ENCODE measurements around the gene JAML. TPM values are rescaled to one million over a fixed set of nuclear protein-coding genes. Genes with fewer than 3 reads are reported as not detected.
A peak's percentile ranks its signal among the peaks of the same experiment; 100 is the strongest.

Gene JAML
- total RNA-seq, 2 donors from 2014 or later: 3.3 to 12.0 TPM

GRCh38 chr11:118152020-118152551 lies 72.7 kb downstream of the JAML start:
- Histone ChIP-seq H3K27me3 (peaks cover 50% of the 10 kb centered on the region), H3K36me3 (no peaks in the 10 kb centered on the region), H3K4me3 (peak overlapping the region; percentile 41), H3K9me3 (no peaks in the 10 kb centered on the region), H3K9ac (ENCODE audit: low read depth in 2 of 2, low read length in 2 of 2) (peak overlapping the region in 1 of 2 donors; percentile 55), H3K27ac (no peak overlapping the region), H3K4me1 (peaks cover 6% of the 10 kb centered on the region)
- no peak for DNase-seq
- intact Hi-C loops (cut with DNase I): no loop called here
- no peak for TF ChIP-seq CTCF (IDR thresholded peaks at IDR 0.05)

GRCh38 chr11:118151431-118151830 lies 73.4 kb downstream of the JAML start:
- peaks cover 6% of the 10 kb centered on the region for H3K4me1 ChIP-seq

GRCh38 chr11:118149493-118149892 lies 75.3 kb downstream of the JAML start:
- H3K4me1 ChIP-seq: peaks cover 6% of the 10 kb centered on the region
- H3K9ac ChIP-seq (ENCODE audit: low read depth in 2 of 2, low read length in 2 of 2): no peak overlapping the region
- no peak for TF ChIP-seq CTCF (IDR thresholded peaks at IDR 0.05)
- H3K36me3 ChIP-seq: no peaks in the 10 kb centered on the region
- no peak for DNase-seq
- H3K9me3 ChIP-seq: no peaks in the 10 kb centered on the region
- H3K27ac ChIP-seq: no peak overlapping the region
- peaks cover 42% of the 10 kb centered on the region for H3K27me3 ChIP-seq
- intact Hi-C loops (cut with DNase I): loop anchor here (5.0 to 10.0 kb wide), 2 partner anchors 143 to 205 kb away; partner anchors contain the start of gene UBE4A
- no peak overlapping the region for H3K4me3 ChIP-seq

More at GRCh38 chr11:118151431-118151830, 73.4 kb downstream of the JAML start:
- Histone ChIP-seq H3K9ac (ENCODE audit: low read depth in 2 of 2, low read length in 2 of 2) (no peak overlapping the region), H3K36me3 (no peaks in the 10 kb centered on the region), H3K4me3 (no peak overlapping the region), H3K27ac (no peak overlapping the region), H3K9me3 (no peaks in the 10 kb centered on the region), H3K27me3 (peaks cover 44% of the 10 kb centered on the region)
- intact Hi-C loops (cut with DNase I): no loop called here
- no peak for TF ChIP-seq CTCF (IDR thresholded peaks at IDR 0.05)
- no peak for DNase-seq

GRCh38 chr11:118148856-118149255 lies 76.0 kb downstream of the JAML start:
- no peak for TF ChIP-seq CTCF (IDR thresholded peaks at IDR 0.05)

GRCh38 chr11:118148240-118148639 lies 76.6 kb downstream of the JAML start:
- no peaks in the 10 kb centered on the region for H3K9me3 ChIP-seq
- no peak overlapping the region for H3K27ac ChIP-seq
- no peaks in the 10 kb centered on the region for H3K36me3 ChIP-seq
- H3K4me3 ChIP-seq: no peak overlapping the region
- intact Hi-C loops (cut with DNase I): loop anchor here (5.0 to 10.0 kb wide), 2 partner anchors 144 to 207 kb away; partner anchors contain the start of gene UBE4A
- H3K4me1 ChIP-seq: peaks cover 6% of the 10 kb centered on the region
- no peak overlapping the region for H3K9ac ChIP-seq (ENCODE audit: low read depth in 2 of 2, low read length in 2 of 2)
- H3K27me3 ChIP-seq: peaks cover 31% of the 10 kb centered on the region
- DNase-seq: no peak
- no peak for TF ChIP-seq CTCF (IDR thresholded peaks at IDR 0.05)

More at GRCh38 chr11:118148856-118149255, 76.0 kb downstream of the JAML start:
- intact Hi-C loops (cut with DNase I): loop anchor here (5.0 to 10.0 kb wide), 2 partner anchors 143 to 206 kb away; partner anchors contain the start of gene UBE4A
- DNase-seq: no peak
- H3K9ac ChIP-seq (ENCODE audit: low read depth in 2 of 2, low read length in 2 of 2): no peak overlapping the region
- no peaks in the 10 kb centered on the region for H3K9me3 ChIP-seq
- peaks cover 37% of the 10 kb centered on the region for H3K27me3 ChIP-seq
- H3K27ac ChIP-seq: no peak overlapping the region
- peaks cover 6% of the 10 kb centered on the region for H3K4me1 ChIP-seq
- no peak overlapping the region for H3K4me3 ChIP-seq
- no peaks in the 10 kb centered on the region for H3K36me3 ChIP-seq
